LNCAP (cell line): Measurements from ENCODE around the gene GPR15LG.

Experiments
- CTCF ChIP-seq: fragments of 450-650 bp; IDR thresholded peaks from 2 replicates; pipeline ENCODE4 v1.5.1; 2017; ENCODE audit warnings: mild to moderate bottlenecking

The GPR15LG gene

GRCh38 chr10:84233940-84234339 is 60.3 kb downstream of the GPR15LG start:
- no peak for TF ChIP-seq CTCF

GRCh38 chr10:84234479-84234878 is 60.9 kb downstream of the GPR15LG start:
- no peak for TF ChIP-seq CTCF
